H9 (cell line): Measurements from ENCODE around the gene RAF1. TPM values are rescaled to one million over a fixed set of nuclear protein-coding genes. Genes with fewer than 3 reads are reported as not detected.

Source experiments
- DNase-seq: peaks from one replicate; pipeline ENCODE4 v3.0.0-alpha.2; 2017
- H2AFZ ChIP-seq: one replicate; pipeline ENCODE4 v1.6.1; 2013; ENCODE audit warnings: mild to moderate bottlenecking, low read length, control low read depth, moderate library complexity
- H2AK5ac ChIP-seq: 2 replicates; pipeline ENCODE4 v1.6.1; 2013; ENCODE audit warnings: low read length, control low read depth, mixed read lengths; ENCODE audit not compliant: insufficient read length
- H2BK120ac ChIP-seq: one replicate; pipeline ENCODE4 v1.6.1; 2013; ENCODE audit warnings: low read depth, mild to moderate bottlenecking, low read length, control low read depth, inconsistent platforms; ENCODE audit not compliant: poor library complexity, severe bottlenecking
- H2BK12ac ChIP-seq: 2 replicates; pipeline ENCODE4 v1.6.1; 2013; ENCODE audit warnings: low read length, control low read depth, mixed read lengths, low read depth; ENCODE audit not compliant: insufficient read length
- H2BK15ac ChIP-seq: 2 replicates; pipeline ENCODE4 v1.6.1; 2013; ENCODE audit warnings: low read depth, low read length, control low read depth
- H2BK20ac ChIP-seq: one replicate; pipeline ENCODE4 v1.6.1; 2013; ENCODE audit warnings: low read depth, mild to moderate bottlenecking, low read length, control low read depth, inconsistent platforms; ENCODE audit not compliant: poor library complexity, severe bottlenecking
- H2BK5ac ChIP-seq: 2 replicates; pipeline ENCODE4 v1.6.1; 2013; ENCODE audit warnings: low read length, control low read depth, mixed read lengths; ENCODE audit not compliant: insufficient read length
- H3K14ac ChIP-seq: 2 replicates; pipeline ENCODE4 v1.6.1; 2013; ENCODE audit warnings: low read length, control low read depth; ENCODE audit not compliant: insufficient read depth
- H3K18ac ChIP-seq: 2 replicates; pipeline ENCODE4 v1.6.1; 2013; ENCODE audit warnings: low read depth, mild to moderate bottlenecking, mixed read lengths, low read length, control low read depth; ENCODE audit not compliant: insufficient read length
- H3K23ac ChIP-seq: 2 replicates; pipeline ENCODE4 v1.6.1; 2013; ENCODE audit warnings: low read length, control low read depth, mixed read lengths, low read depth; ENCODE audit not compliant: insufficient read length
- H3K23me2 ChIP-seq: 2 replicates; pipeline ENCODE4 v1.6.1; 2013; ENCODE audit warnings: low read depth, mild to moderate bottlenecking, mixed read lengths, low read length, control low read depth; ENCODE audit not compliant: insufficient read length, poor library complexity, severe bottlenecking
- H3K27ac ChIP-seq: 2 replicates; pipeline ENCODE4 v1.5.1; 2013; ENCODE audit warnings: low read length, control low read depth, mixed read lengths, low read depth; ENCODE audit not compliant: insufficient read length
- H3K27me3 ChIP-seq: 2 replicates; pipeline ENCODE4 v1.6.1; 2013; ENCODE audit warnings: low read length, control low read depth, inconsistent platforms; ENCODE audit not compliant: insufficient read depth
- H3K4ac ChIP-seq: 2 replicates; pipeline ENCODE4 v1.6.1; 2013; ENCODE audit warnings: low read depth, mild to moderate bottlenecking, control low read depth, inconsistent platforms, low read length, moderate library complexity
- H3K4me1 ChIP-seq: 2 replicates; pipeline ENCODE4 v1.6.1; 2013; ENCODE audit warnings: low read length, control low read depth, inconsistent platforms; ENCODE audit not compliant: insufficient read depth
- H3K4me2 ChIP-seq: 2 replicates; pipeline ENCODE4 v1.6.1; 2013; ENCODE audit warnings: low read length, control low read depth, mixed read lengths; ENCODE audit not compliant: insufficient read length, insufficient read depth
- H3K56ac ChIP-seq: 2 replicates; pipeline ENCODE4 v1.6.1; 2013; ENCODE audit warnings: low read depth, mild to moderate bottlenecking, mixed read lengths, low read length, control low read depth; ENCODE audit not compliant: insufficient read length
- H3K79me1 ChIP-seq: 2 replicates; pipeline ENCODE4 v1.6.1; 2013; ENCODE audit warnings: low read depth, mild to moderate bottlenecking, moderate library complexity, low read length, control low read depth, inconsistent platforms; ENCODE audit not compliant: insufficient read depth, poor library complexity, severe bottlenecking
- H3K79me2 ChIP-seq: 2 replicates; pipeline ENCODE4 v1.6.1; 2013; ENCODE audit warnings: low read length, control low read depth, inconsistent platforms; ENCODE audit not compliant: insufficient read depth
- H3K9ac ChIP-seq: 2 replicates; pipeline ENCODE4 v1.6.1; 2013; ENCODE audit warnings: low read length, control low read depth, mixed read lengths; ENCODE audit not compliant: insufficient read length; ENCODE audit errors: extremely low read depth
- H3K9me3 ChIP-seq: one replicate; pipeline ENCODE4 v1.6.1; 2013; ENCODE audit warnings: low read depth, low read length, inconsistent platforms; ENCODE audit not compliant: control insufficient read depth
- H3T11ph ChIP-seq: one replicate; pipeline ENCODE4 v1.6.1; 2013; ENCODE audit warnings: mild to moderate bottlenecking, low read length, control low read depth, inconsistent platforms
- H4K20me1 ChIP-seq: one replicate; pipeline ENCODE4 v1.6.1; 2013; ENCODE audit not compliant: control insufficient read depth, insufficient read length, insufficient read depth
- H4K5ac ChIP-seq: 2 replicates; pipeline ENCODE4 v1.6.1; 2013; ENCODE audit warnings: low read depth, mild to moderate bottlenecking, mixed read lengths, low read length, control low read depth; ENCODE audit not compliant: insufficient read length
- H4K8ac ChIP-seq: replicated peaks from 2 replicates; pipeline ENCODE4 v1.6.1; 2013; ENCODE audit warnings: low read length, control low read depth, mixed read lengths, low read depth; ENCODE audit not compliant: insufficient read length
- H4K91ac ChIP-seq: 2 replicates; pipeline ENCODE4 v1.6.1; 2013; ENCODE audit warnings: low read depth, mild to moderate bottlenecking, moderate library complexity, mixed read lengths, low read length, control low read depth; ENCODE audit not compliant: insufficient read length
- H3K27ac Mint-ChIP-seq, 3 experiments: 2 replicates in 2 of 3; 3 replicates in 1 of 3; pipeline ENCODE4 v1.8.0; 2020 to 2021; ENCODE audit warnings: mixed read lengths in 3 of 3, mild to moderate bottlenecking in 1 of 3, moderate library complexity in 1 of 3
- H3K27me3 Mint-ChIP-seq: 2 replicates; pipeline ENCODE4 v1.8.0; 2021; ENCODE audit warnings: low read depth, mild to moderate bottlenecking, moderate library complexity, mixed read lengths
- H3K36me3 Mint-ChIP-seq, 3 experiments: 2 replicates in 2 of 3; 3 replicates in 1 of 3; pipeline ENCODE4 v1.8.0; 2020 to 2021; ENCODE audit warnings: low read depth in 3 of 3, mixed read lengths in 3 of 3; ENCODE audit not compliant: insufficient read depth in 1 of 3
- H3K4me1 Mint-ChIP-seq, 2 experiments: 2 replicates each; pipeline ENCODE4 v1.8.0; 2020; ENCODE audit warnings: mixed read lengths in 2 of 2
- H3K4me3 Mint-ChIP-seq, 2 experiments: 2 replicates in 1 of 2; 3 replicates in 1 of 2; pipeline ENCODE4 v1.8.0; 2020 to 2021; ENCODE audit warnings: mild to moderate bottlenecking in 2 of 2, mixed read lengths in 2 of 2, moderate library complexity in 1 of 2
- H3K9me3 Mint-ChIP-seq, 2 experiments: 2 replicates in 1 of 2; 3 replicates in 1 of 2; pipeline ENCODE4 v1.8.0; 2020; ENCODE audit warnings: mild to moderate bottlenecking in 2 of 2, mixed read lengths in 2 of 2, moderate library complexity in 1 of 2
- CTCF ChIP-seq: fragments of 200-600 bp; sonication (generic); conservative IDR thresholded peaks from 3 replicates; pipeline ENCODE4 v1.8.0; 2021; ENCODE audit warnings: antibody characterized with exemption, mild to moderate bottlenecking
- WGBS: extraction: QIAGEN DNeasy Blood & Tissue Kit; methylation state at CpG from one replicate; pipeline ENCODE4 v1.1.7; 2013; ENCODE audit warnings: missing lambda C conversion rate, low lambda C conversion rate, mixed read lengths; ENCODE audit not compliant: insufficient read length; ENCODE audit errors: extremely low coverage; 5-methylcytosine and 5-hydroxymethylcytosine counted together
- total RNA-seq: library from RNA; stranded (reverse); gene quantifications from 2 replicates; pipeline ENCODE4 v1.2.1, GENCODE V29; 2021

RAF1 gene
- total RNA-seq, 1 experiment from 2014 or later = 112 TPM

DNA sequence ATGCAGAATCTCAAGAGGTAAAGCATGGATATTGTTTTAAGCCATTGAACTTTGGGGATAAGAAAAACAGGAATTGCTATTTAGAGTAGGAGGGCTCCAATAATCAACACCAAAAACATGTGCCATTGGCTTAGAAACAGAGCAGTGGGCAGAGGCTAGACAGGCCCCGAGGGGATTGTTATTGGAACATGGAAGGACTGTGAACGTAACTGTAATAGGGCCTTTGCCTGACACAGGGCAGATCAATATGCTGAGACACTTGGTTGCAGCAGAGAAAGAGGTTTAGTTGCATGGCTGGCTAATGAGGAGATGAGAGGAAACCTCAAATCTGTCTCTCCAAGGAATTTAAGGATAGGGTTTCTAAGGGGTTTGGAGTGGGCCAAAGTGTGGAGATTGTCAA lies 36.9 kb upstream of the RAF1 start:
- Histone ChIP-seq H4K91ac (no peak overlapping the region), H3K9ac (no peak overlapping the region), H3K27ac (no peak overlapping the region), H3K18ac (no peak overlapping the region), H3K27me3 (no peaks in the 10 kb centered on the region; the same call in 1 of the 2 replicates), H3K56ac (no peak overlapping the region), H3K23me2 (no peaks in the 10 kb centered on the region), H2BK15ac (no peak overlapping the region), H3T11ph (no peak overlapping the region), H3K4ac (no peak overlapping the region), H2AK5ac (no peak overlapping the region), H2BK5ac (no peak overlapping the region), H3K4me1 (no peaks in the 10 kb centered on the region), H3K79me1 (no peaks in the 10 kb centered on the region), H3K4me2 (no peak overlapping the region), H2BK20ac (no peak overlapping the region), H2BK12ac (no peak overlapping the region), H2BK120ac (no peak overlapping the region), H4K8ac (no peak overlapping the region), H2AFZ (no peak overlapping the region), H3K23ac (no peak overlapping the region), H3K14ac (no peak overlapping the region), H4K20me1 (no peaks in the 10 kb centered on the region), H3K79me2 (no peaks in the 10 kb centered on the region), H3K9me3 (no peaks in the 10 kb centered on the region), H4K5ac (no peak overlapping the region)
- H3K27me3 Mint-ChIP-seq = peaks cover 9% of the 10 kb centered on the region
- no peaks in the 10 kb centered on the region for H3K9me3 Mint-ChIP-seq
- no peak overlapping the region for H3K27ac Mint-ChIP-seq
- DNase-seq = no peak
- H3K36me3 Mint-ChIP-seq = no peaks in the 10 kb centered on the region
- no peak overlapping the region for H3K4me3 Mint-ChIP-seq
- TF ChIP-seq CTCF = no peak
- no CpG with 5 or more reads among the region's 2 CpGs for WGBS
- no peaks in the 10 kb centered on the region for H3K4me1 Mint-ChIP-seq
